HepG2 (cell line): Measurements from ENCODE around the gene NDUFB8. TPM values are rescaled to one million over a fixed set of nuclear protein-coding genes. Genes with fewer than 3 reads are reported as not detected.

Source experiments
- CBX5 ChIP-seq: sonication (generic); formaldehyde crosslinking; IDR thresholded peaks from 2 replicates; pipeline ENCODE4 v1.4.0; 2020; ENCODE audit warnings: missing genetic modification reagents, borderline replicate concordance
- CENPX ChIP-seq: sonication (generic); formaldehyde crosslinking; IDR thresholded peaks from 2 replicates; pipeline ENCODE4 v1.9.0; 2021; ENCODE audit warnings: mild to moderate bottlenecking, missing genetic modification reagents, moderate library complexity
- DNMT3B ChIP-seq: conservative IDR thresholded peaks from 2 replicates; pipeline ENCODE4 v1.6.1; 2016; ENCODE audit warnings: missing biosample characterization, control low read depth
- HDAC2 ChIP-seq: sonication (generic); formaldehyde crosslinking; IDR thresholded peaks from 2 replicates; pipeline ENCODE4 v1.4.0; 2020; ENCODE audit warnings: missing genetic modification reagents
- HNF1B ChIP-seq: sonication (generic); formaldehyde crosslinking; IDR thresholded peaks from 2 replicates; pipeline ENCODE4 v1.5.1; 2020; ENCODE audit warnings: mild to moderate bottlenecking, moderate library complexity, missing genetic modification reagents
- KDM5B ChIP-seq: sonication (generic); formaldehyde crosslinking; IDR thresholded peaks from 2 replicates; pipeline ENCODE4 v1.4.0; 2020; ENCODE audit warnings: missing genetic modification reagents, mild to moderate bottlenecking, borderline replicate concordance
- NBN ChIP-seq: fragments of 450-650 bp; conservative IDR thresholded peaks from 2 replicates; pipeline ENCODE4 v1.6.1; 2017
- RARG ChIP-seq: sonication (generic); formaldehyde crosslinking; IDR thresholded peaks from 2 replicates; pipeline ENCODE4 v1.4.0; 2020; ENCODE audit warnings: low read depth, mild to moderate bottlenecking, missing genetic modification reagents
- SETDB1 ChIP-seq: sonication (generic); formaldehyde crosslinking; IDR thresholded peaks from 2 replicates; pipeline ENCODE4 v1.5.1; 2020; ENCODE audit warnings: missing genetic modification reagents, mild to moderate bottlenecking, borderline replicate concordance
- STAG1 ChIP-seq: sonication (generic); formaldehyde crosslinking; IDR thresholded peaks from 2 replicates; pipeline ENCODE4 v1.4.0; 2020; ENCODE audit warnings: missing genetic modification reagents
- TFAP4 ChIP-seq: sonication (generic); IDR thresholded peaks from 2 replicates; pipeline ENCODE4 v1.6.1; 2016; ENCODE audit warnings: low read depth, borderline replicate concordance
- WIZ ChIP-seq: sonication (generic); formaldehyde crosslinking; IDR thresholded peaks from 2 replicates; pipeline ENCODE4 v1.5.1; 2020; ENCODE audit warnings: mild to moderate bottlenecking, missing genetic modification reagents
- ZC3H13 ChIP-seq: sonication (generic); formaldehyde crosslinking; IDR thresholded peaks from 2 replicates; pipeline ENCODE4 v1.8.1; 2023; ENCODE audit warnings: mild to moderate bottlenecking, missing genetic modification reagents, moderate library complexity
- ZNF256 ChIP-seq: sonication (generic); formaldehyde crosslinking; conservative IDR thresholded peaks from 2 replicates; pipeline ENCODE4 v1.4.0; 2020; ENCODE audit warnings: missing genetic modification reagents
- ZNF512B ChIP-seq: sonication (generic); formaldehyde crosslinking; IDR thresholded peaks from 2 replicates; pipeline ENCODE4 v1.5.1; 2020; ENCODE audit warnings: missing genetic modification reagents, mild to moderate bottlenecking, borderline replicate concordance
- ZNF761 ChIP-seq: sonication (generic); formaldehyde crosslinking; conservative IDR thresholded peaks from 2 replicates; pipeline ENCODE4 v1.4.0; 2020; ENCODE audit warnings: mild to moderate bottlenecking, missing genetic modification reagents
- ZNF777 ChIP-seq: sonication (generic); formaldehyde crosslinking; IDR thresholded peaks from 2 replicates; pipeline ENCODE4 v1.4.0; 2020; ENCODE audit warnings: missing genetic modification reagents
- ZNF83 ChIP-seq: sonication (generic); formaldehyde crosslinking; IDR thresholded peaks from 2 replicates; pipeline ENCODE4 v1.4.0; 2020; ENCODE audit warnings: missing genetic modification reagents, mild to moderate bottlenecking, borderline replicate concordance
- ZSCAN31 ChIP-seq: sonication (generic); formaldehyde crosslinking; IDR thresholded peaks from 2 replicates; pipeline ENCODE4 v1.5.0; 2020; ENCODE audit warnings: low read depth, mild to moderate bottlenecking, missing genetic modification reagents
- polyA plus RNA-seq, 8 experiments: library from polyadenylated mRNA; depleted of rRNA in 3 of 8; stranded (reverse) in 7 of 8; unstranded in 1 of 8; fragments of >200 nt; fragmentation: Illumina TruSeq in 4 of 8; extraction: Trizol in 4 of 8; gene quantifications; 2 replicates each; pipeline versions ENCODE4 v1.2.1 to v1.2.3, GENCODE V29; 2011 to 2016; ENCODE audit warnings: low read depth in 4 of 8, missing spikeins in 1 of 8, mixed read lengths in 1 of 8; ENCODE audit not compliant: insufficient read depth in 1 of 8
- total RNA-seq, 5 experiments: library from RNA; depleted of rRNA; stranded (reverse); fragments of >200 nt; fragmentation: Illumina TruSeq; extraction: Trizol; gene quantifications; 2 replicates each; pipeline ENCODE4 v1.2.3, GENCODE V29; 2016; ENCODE audit warnings: low read depth in 1 of 5
- TF ChIP-seq, protein P1 (sequence below): IDR thresholded peaks from 2 replicates; pipeline ENCODE4 v1.6.1; 2016; ENCODE audit warnings: mild to moderate bottlenecking
- TF ChIP-seq, protein P2 (sequence below): IDR thresholded peaks from 2 replicates; pipeline ENCODE4 v1.6.1; 2018; ENCODE audit warnings: missing genetic modification reagents, mild to moderate bottlenecking, missing compliant biosample characterization

The NDUFB8 gene
- total and polyA plus RNA-seq, 2 of the 13 experiments (the other 11 are each of a cell fraction or from before 2014, with no cell fraction given) = 210 to 216 TPM

GRCh38 chr10:100519311-100520051 lies 10.2 kb downstream of the NDUFB8 start, which contains the start of gene SEC31B (continued):
- TF ChIP-seq, protein P1, sequence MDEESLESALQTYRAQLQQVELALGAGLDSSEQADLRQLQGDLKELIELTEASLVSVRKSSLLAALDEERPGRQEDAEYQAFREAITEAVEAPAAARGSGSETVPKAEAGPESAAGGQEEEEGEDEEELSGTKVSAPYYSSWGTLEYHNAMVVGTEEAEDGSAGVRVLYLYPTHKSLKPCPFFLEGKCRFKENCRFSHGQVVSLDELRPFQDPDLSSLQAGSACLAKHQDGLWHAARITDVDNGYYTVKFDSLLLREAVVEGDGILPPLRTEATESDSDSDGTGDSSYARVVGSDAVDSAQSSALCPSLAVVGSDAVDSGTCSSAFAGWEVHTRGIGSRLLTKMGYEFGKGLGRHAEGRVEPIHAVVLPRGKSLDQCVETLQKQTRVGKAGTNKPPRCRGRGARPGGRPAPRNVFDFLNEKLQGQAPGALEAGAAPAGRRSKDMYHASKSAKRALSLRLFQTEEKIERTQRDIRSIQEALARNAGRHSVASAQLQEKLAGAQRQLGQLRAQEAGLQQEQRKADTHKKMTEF (CRISPR knock-in tag) = no peak
- TF ChIP-seq TFAP4 = no peak
- TF ChIP-seq ZNF256 (CRISPR knock-in tag) = 0 out of 2 replicates have a peak, but pooled peaks have one; percentile 69
- no peak for TF ChIP-seq DNMT3B (CRISPR knock-in tag)
- peak; percentile 58; the same call in 1 of the 2 replicates for TF ChIP-seq HNF1B
- TF ChIP-seq RARG (CRISPR knock-in tag) = no peak
- no peak for TF ChIP-seq CBX5 (CRISPR knock-in tag)
- peak; percentile 47 for TF ChIP-seq HDAC2 (CRISPR knock-in tag)
- TF ChIP-seq STAG1 (CRISPR knock-in tag) = peak; percentile 54
- TF ChIP-seq ZNF83 (CRISPR knock-in tag) = peak; percentile 17; the same call in 1 of the 2 replicates
- peak; percentile 91 for TF ChIP-seq KDM5B
- no peak for TF ChIP-seq ZNF512B (CRISPR knock-in tag)
- TF ChIP-seq WIZ = peak; percentile 53; the same call in 1 of the 2 replicates
- no peak for TF ChIP-seq SETDB1
- TF ChIP-seq ZSCAN31 = peak; percentile 81
- TF ChIP-seq CENPX (CRISPR knock-in tag) = no peak
- no peak; the same call in 1 of the 2 replicates for TF ChIP-seq ZNF761
- TF ChIP-seq, protein P2, sequence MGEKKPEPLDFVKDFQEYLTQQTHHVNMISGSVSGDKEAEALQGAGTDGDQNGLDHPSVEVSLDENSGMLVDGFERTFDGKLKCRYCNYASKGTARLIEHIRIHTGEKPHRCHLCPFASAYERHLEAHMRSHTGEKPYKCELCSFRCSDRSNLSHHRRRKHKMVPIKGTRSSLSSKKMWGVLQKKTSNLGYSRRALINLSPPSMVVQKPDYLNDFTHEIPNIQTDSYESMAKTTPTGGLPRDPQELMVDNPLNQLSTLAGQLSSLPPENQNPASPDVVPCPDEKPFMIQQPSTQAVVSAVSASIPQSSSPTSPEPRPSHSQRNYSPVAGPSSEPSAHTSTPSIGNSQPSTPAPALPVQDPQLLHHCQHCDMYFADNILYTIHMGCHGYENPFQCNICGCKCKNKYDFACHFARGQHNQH (CRISPR knock-in tag) = no peak
- TF ChIP-seq ZC3H13 (CRISPR knock-in tag) = no peak
- TF ChIP-seq ZNF777 (CRISPR knock-in tag) = peak; percentile 88
- TF ChIP-seq NBN = no peak
